Measurements from ENCODE around the gene LPIN1.

LPIN1 gene

DNA sequence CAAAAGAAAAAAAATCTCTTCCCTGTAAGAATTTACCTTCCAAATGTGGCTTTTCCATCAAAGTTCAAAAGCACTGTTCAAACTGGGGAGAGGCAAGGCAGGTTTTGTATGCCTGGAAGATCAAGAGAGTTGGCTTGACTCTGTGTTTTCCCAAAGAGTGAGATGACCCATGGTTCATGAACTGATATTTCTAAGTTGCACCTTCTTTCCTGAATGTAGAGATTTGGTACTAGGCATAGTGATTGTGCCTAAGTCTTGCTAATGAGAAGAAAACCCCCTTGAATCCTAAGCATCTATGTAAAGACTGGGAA is 23.4 kb upstream of the LPIN1 start:
- no peak for TF ChIP-seq YY1 (IDR thresholded peaks at IDR 0.05; ENCODE audit: low read depth)
- TF ChIP-seq EP300 (IDR thresholded peaks at IDR 0.05; ENCODE audit: borderline replicate concordance): no peak
- TF ChIP-seq TAF1 (IDR thresholded peaks at IDR 0.05; ENCODE audit: low read depth): no peak
- no peak for TF ChIP-seq NFIC (IDR thresholded peaks at IDR 0.05)
- TF ChIP-seq CEBPB (IDR thresholded peaks at IDR 0.05): no peak
- TF ChIP-seq, protein P1, sequence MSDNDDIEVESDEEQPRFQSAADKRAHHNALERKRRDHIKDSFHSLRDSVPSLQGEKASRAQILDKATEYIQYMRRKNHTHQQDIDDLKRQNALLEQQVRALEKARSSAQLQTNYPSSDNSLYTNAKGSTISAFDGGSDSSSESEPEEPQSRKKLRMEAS (IDR thresholded peaks at IDR 0.05): no peak
- no peak for TF ChIP-seq ZBTB7A (IDR thresholded peaks at IDR 0.05; ENCODE audit: low read depth)
- TF ChIP-seq TEAD4 (IDR thresholded peaks at IDR 0.05): no peak
- no peak for TF ChIP-seq CREB1 (IDR thresholded peaks at IDR 0.05; ENCODE audit: low read depth)
- no peak for TF ChIP-seq FOXM1 (IDR thresholded peaks at IDR 0.05; ENCODE audit: borderline replicate concordance, low read depth)

DNA sequence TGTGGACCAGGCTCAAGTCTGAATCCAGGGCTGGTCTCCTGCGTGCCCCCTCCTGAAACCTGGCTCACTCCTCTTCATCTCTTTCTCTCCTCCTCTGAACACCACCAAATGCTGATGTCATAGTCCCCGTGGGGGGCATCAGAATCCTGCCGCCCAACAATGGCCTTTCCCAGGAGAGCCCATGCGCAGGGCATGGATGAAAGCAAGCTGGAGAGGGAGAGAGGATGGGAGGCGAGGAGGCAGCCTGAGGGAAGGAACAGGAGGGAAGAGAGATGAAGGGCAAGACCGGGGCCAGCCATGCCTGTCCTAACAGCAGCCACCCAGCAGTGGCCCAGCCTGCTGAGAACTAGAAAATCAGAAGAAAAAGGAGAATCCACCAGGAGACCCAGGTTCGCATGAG is 22.3 kb upstream of the LPIN1 start:
- no peak for TF ChIP-seq YY1 (IDR thresholded peaks at IDR 0.05; ENCODE audit: low read depth)
- TF ChIP-seq, protein P2, sequence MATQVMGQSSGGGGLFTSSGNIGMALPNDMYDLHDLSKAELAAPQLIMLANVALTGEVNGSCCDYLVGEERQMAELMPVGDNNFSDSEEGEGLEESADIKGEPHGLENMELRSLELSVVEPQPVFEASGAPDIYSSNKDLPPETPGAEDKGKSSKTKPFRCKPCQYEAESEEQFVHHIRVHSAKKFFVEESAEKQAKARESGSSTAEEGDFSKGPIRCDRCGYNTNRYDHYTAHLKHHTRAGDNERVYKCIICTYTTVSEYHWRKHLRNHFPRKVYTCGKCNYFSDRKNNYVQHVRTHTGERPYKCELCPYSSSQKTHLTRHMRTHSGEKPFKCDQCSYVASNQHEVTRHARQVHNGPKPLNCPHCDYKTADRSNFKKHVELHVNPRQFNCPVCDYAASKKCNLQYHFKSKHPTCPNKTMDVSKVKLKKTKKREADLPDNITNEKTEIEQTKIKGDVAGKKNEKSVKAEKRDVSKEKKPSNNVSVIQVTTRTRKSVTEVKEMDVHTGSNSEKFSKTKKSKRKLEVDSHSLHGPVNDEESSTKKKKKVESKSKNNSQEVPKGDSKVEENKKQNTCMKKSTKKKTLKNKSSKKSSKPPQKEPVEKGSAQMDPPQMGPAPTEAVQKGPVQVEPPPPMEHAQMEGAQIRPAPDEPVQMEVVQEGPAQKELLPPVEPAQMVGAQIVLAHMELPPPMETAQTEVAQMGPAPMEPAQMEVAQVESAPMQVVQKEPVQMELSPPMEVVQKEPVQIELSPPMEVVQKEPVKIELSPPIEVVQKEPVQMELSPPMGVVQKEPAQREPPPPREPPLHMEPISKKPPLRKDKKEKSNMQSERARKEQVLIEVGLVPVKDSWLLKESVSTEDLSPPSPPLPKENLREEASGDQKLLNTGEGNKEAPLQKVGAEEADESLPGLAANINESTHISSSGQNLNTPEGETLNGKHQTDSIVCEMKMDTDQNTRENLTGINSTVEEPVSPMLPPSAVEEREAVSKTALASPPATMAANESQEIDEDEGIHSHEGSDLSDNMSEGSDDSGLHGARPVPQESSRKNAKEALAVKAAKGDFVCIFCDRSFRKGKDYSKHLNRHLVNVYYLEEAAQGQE (IDR thresholded peaks at IDR 0.05; ENCODE audit: low read depth): no peak
- no peak for TF ChIP-seq EP300 (IDR thresholded peaks at IDR 0.05; ENCODE audit: borderline replicate concordance)
- TF ChIP-seq RAD21 (IDR thresholded peaks at IDR 0.05; ENCODE audit: low read depth): no peak
- TF ChIP-seq, protein P3, sequence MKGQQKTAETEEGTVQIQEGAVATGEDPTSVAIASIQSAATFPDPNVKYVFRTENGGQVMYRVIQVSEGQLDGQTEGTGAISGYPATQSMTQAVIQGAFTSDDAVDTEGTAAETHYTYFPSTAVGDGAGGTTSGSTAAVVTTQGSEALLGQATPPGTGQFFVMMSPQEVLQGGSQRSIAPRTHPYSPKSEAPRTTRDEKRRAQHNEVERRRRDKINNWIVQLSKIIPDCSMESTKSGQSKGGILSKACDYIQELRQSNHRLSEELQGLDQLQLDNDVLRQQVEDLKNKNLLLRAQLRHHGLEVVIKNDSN (IDR thresholded peaks at IDR 0.05): no peak
- TF ChIP-seq NFIC (IDR thresholded peaks at IDR 0.05): no peak
- no peak for TF ChIP-seq TEAD4 (IDR thresholded peaks at IDR 0.05)

DNA sequence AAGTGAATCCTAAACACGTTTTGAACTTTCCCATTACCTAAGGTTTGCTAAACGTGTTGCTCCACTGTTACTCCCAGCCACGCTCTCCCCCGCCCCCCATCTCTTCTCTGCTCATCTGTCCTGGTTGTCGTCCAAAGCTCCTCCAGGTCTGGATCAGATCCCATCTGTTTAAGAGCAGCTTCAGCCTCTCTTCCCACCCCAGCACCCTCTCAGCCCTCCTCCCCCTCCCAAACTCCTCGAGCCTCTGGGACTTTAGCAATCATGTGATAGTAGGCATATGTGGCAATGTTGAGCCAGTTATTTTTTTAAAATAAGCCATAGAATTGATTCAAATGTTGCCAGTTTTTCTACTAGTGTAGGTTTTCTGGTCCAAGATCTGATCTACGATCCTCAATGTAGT is 20.0 kb upstream of the LPIN1 start:
- TF ChIP-seq CREB1 (IDR thresholded peaks at IDR 0.05; ENCODE audit: low read depth) (no peak), EGR1 (IDR thresholded peaks at IDR 0.05) (no peak), TEAD4 (IDR thresholded peaks at IDR 0.05) (no peak), RAD21 (IDR thresholded peaks at IDR 0.05; ENCODE audit: low read depth) (no peak), EP300 (IDR thresholded peaks at IDR 0.05; ENCODE audit: borderline replicate concordance) (no peak), ZBTB7A (IDR thresholded peaks at IDR 0.05; ENCODE audit: low read depth) (no peak), FOXM1 (IDR thresholded peaks at IDR 0.05; ENCODE audit: borderline replicate concordance, low read depth) (no peak), YY1 (IDR thresholded peaks at IDR 0.05; ENCODE audit: low read depth) (no peak), CEBPB (IDR thresholded peaks at IDR 0.05) (no peak), NFIC (IDR thresholded peaks at IDR 0.05) (no peak)
- TF ChIP-seq, protein P2 (IDR thresholded peaks at IDR 0.05; ENCODE audit: low read depth): no peak
- TF ChIP-seq, protein P1 (IDR thresholded peaks at IDR 0.05): no peak
- TF ChIP-seq, protein P3 (IDR thresholded peaks at IDR 0.05): no peak

DNA sequence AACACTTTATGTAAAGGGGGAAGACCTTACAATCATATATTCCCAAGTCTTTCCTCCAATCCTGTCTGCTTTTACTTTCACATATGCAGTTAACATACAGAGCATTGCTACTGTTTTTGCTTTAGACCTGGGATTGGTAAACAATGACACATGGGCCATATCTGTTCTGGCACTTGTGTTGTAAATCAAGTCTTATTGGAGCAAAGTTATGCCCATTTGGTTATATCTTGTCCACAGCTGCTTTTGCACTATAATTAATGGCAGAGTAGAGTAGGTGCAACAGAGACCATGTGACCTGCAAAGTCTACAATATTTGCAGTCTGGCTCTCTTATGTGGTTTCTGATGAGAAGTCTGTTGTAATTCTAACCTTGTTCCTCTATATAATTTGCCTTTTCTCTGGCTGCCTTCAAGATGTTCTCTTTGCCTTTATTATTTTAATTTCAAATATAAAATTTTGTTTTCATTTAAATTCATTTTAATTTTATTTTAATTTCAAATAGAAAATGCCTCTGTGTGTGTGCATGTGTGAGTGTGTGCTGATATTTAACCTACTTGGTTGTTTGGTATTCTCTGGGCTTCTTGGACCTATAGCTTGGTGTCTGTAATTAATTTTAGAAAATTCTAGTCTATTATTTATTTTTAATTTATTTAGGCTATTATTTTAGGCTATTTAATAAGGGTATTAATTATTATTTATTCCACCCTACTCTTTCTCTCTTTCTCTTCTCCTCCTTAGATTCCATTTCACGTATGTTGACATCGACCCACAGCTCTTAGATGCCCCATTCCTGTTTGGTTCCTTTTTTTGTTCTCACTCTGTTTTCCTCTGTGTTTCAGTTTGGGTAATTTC is 16.8 kb upstream of the LPIN1 start:
- TF ChIP-seq, protein P2 (IDR thresholded peaks at IDR 0.05; ENCODE audit: low read depth): no peak
- TF ChIP-seq CEBPB (IDR thresholded peaks at IDR 0.05) (no peak), ZBTB7A (IDR thresholded peaks at IDR 0.05; ENCODE audit: low read depth) (no peak), TCF12 (IDR thresholded peaks at IDR 0.05; ENCODE audit: low read depth) (no peak), CREB1 (IDR thresholded peaks at IDR 0.05; ENCODE audit: low read depth) (no peak), EP300 (IDR thresholded peaks at IDR 0.05; ENCODE audit: borderline replicate concordance) (no peak), RAD21 (IDR thresholded peaks at IDR 0.05; ENCODE audit: low read depth) (no peak)
- TF ChIP-seq, protein P3 (IDR thresholded peaks at IDR 0.05): no peak
